Pancreas (tissue), 10 donors: ENCODE measurements around the gene TWSG1. TPM values are rescaled to one million over a fixed set of nuclear protein-coding genes. Genes with fewer than 3 reads are reported as not detected.

Source experiments
- ATAC-seq, 4 donors: fragments of 200-7000 bp; cut with Tn5 transposase; one replicate each; pipeline versions ENCODE4 v1.8.0 to v1.9.1; 2020; ENCODE audit warnings: mild to moderate bottlenecking in 4 of 4, moderate library complexity in 4 of 4
- DNase-seq, 6 donors: peaks; one replicate each; pipeline ENCODE4 v3.0.0-alpha.2; 2020
- FAIRE-seq: peaks from 2 replicates; lab custom pipeline; 2012; peaks lifted over from hg19 to GRCh38; lab: Jason Lieb, UNC
- H3K27ac ChIP-seq, 4 donors: fragments of 200-600 bp; sonication (generic); 1 replicate in 3 of 4; 2 replicates in 1 of 4; pipeline versions ENCODE4 v1.5.0 to v1.8.0; 2020
- H3K27me3 ChIP-seq, 4 donors: fragments of 200-600 bp; one replicate each; pipeline ENCODE4 v1.8.0; 2021
- H3K36me3 ChIP-seq, 3 donors: fragments of 200-600 bp; sonication (generic) in 1 of 3; one replicate each; pipeline versions ENCODE4 v1.5.0 to v1.8.0; 2020 to 2021
- H3K4me1 ChIP-seq, 3 donors: fragments of 200-600 bp; one replicate each; pipeline ENCODE4 v1.8.0; 2021
- H3K4me3 ChIP-seq, 4 donors: fragments of 200-600 bp; sonication (generic) in 2 of 4; one replicate each; pipeline versions ENCODE4 v1.5.0 to v1.8.0; 2020 to 2021
- H3K9me3 ChIP-seq, 4 donors: fragments of 200-600 bp; one replicate each; pipeline ENCODE4 v1.8.0; 2021
- WGBS, 2 donors: extraction: QIAGEN DNeasy Blood & Tissue Kit; methylation state at CpG; one replicate each; pipeline ENCODE4 v1.1.7; 2013; 5-methylcytosine and 5-hydroxymethylcytosine counted together
- intact Hi-C, 3 donors: fragments of 100-400 bp; cut with DNase I; formaldehyde crosslinking; loops; one replicate each; pipeline versions ENCODE4 v1.11.1 to v1.14.2; 2022
- polyA plus RNA-seq, 2 donors: library from polyadenylated mRNA; stranded (reverse); fragments of 200-250 nt; gene quantifications; one replicate each; pipeline ENCODE4 v1.2.3, GENCODE V29; 2013
- total RNA-seq, 6 donors: library from RNA; stranded (reverse); fragmentation: NEBNext Ultra II Directional in 4 of 6; extraction: Animal tissue kit (Norgen Biotek cat#: 25700) in 4 of 6; gene quantifications; one replicate each; pipeline versions ENCODE4 v1.2.1 to v1.2.4, GENCODE V29; 2021 to 2023
- TF ChIP-seq, protein P1 (sequence below), 4 donors: fragments of 200-600 bp; sonication (generic) in 3 of 4; IDR thresholded peaks; one replicate each; pipeline versions ENCODE4 v1.5.0 to v1.8.0; 2021; ENCODE audit warnings: antibody characterized with exemption in 4 of 4
- donor health status: healthy with polysubstance abuse.
- donor health status: DM: no; HTN: no; CAD: no; lungs with moderate emphysema.
- donor health status: DM: no; HTN: no; CAD: no.
- donor health status: control.
- donor health status: control.
- donor health status: Bipolar disorder and iron deficiency.
- donor health status: DM: yes; HTN: yes; CAD: no.
- donor health status: DM: no; HTN: no; CAD: no.
- donor health status: DM: no; HTN: no; CAD: no.
- donor health status: DM: yes; HTN: yes; CAD: no.

The TWSG1 gene
- total and polyA plus RNA-seq, 8 donors = 2.5 to 13.7 (median 6.1) TPM

DNA sequence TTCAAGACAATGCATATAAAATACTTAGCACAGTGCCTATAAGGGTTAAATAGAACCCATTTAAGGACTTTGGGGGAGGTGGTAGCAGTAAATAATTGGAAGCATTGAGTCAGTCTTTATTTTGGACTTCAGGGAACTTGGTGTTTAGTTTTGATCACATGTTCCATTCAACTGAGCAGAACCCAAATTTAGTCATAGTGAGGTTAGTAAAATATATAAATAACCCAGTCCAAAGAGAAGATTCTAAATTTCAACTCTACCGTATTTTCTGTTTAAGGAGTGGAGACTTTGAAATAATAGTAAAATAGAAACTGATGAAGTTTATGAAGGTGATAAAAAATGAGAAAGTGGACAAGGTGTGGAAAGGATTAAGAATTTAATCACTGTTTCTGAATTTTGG lies 19.7 kb downstream of the TWSG1 start:
- Histone ChIP-seq H3K27me3 (no peaks in the 10 kb centered on the region), H3K9me3 (no peaks in the 10 kb centered on the region), H3K36me3 (no peaks in the 10 kb centered on the region), H3K4me3 (no peak overlapping the region), H3K27ac (no peak overlapping the region), H3K4me1 (no peaks in the 10 kb centered on the region)
- 91 to 93% methylated on average over 1 of the region's 1 CpG for WGBS, 2 donors
- TF ChIP-seq, protein P1, sequence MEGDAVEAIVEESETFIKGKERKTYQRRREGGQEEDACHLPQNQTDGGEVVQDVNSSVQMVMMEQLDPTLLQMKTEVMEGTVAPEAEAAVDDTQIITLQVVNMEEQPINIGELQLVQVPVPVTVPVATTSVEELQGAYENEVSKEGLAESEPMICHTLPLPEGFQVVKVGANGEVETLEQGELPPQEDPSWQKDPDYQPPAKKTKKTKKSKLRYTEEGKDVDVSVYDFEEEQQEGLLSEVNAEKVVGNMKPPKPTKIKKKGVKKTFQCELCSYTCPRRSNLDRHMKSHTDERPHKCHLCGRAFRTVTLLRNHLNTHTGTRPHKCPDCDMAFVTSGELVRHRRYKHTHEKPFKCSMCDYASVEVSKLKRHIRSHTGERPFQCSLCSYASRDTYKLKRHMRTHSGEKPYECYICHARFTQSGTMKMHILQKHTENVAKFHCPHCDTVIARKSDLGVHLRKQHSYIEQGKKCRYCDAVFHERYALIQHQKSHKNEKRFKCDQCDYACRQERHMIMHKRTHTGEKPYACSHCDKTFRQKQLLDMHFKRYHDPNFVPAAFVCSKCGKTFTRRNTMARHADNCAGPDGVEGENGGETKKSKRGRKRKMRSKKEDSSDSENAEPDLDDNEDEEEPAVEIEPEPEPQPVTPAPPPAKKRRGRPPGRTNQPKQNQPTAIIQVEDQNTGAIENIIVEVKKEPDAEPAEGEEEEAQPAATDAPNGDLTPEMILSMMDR (IDR thresholded peaks at IDR 0.05) = no peak
- no peak for FAIRE-seq
- intact Hi-C loops = no loop called here
- peak in 1 of 4 donors; percentile 34 for ATAC-seq
- no peak for DNase-seq

DNA sequence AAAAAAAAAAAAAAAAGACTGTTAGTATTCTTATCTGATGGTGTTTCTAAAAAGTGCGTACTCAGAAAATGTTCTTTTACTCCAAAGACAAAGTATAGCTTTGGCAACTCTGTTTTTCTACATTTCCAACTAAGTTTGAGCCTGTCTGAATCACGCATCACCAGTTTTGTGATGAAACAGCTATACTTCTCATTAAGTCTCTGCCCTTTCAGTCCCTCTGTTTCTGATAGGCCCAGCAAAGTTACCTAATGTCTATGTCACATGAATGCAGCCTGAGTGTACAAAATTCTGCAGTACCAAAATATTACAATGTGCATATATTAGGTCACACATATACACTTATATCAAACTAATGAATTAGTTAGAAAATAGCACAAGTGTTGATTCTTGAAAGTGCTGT lies 22.4 kb downstream of the TWSG1 start:
- 94 to 99% methylated on average over 2 of the region's 2 CpGs for WGBS, 2 donors
- H3K4me3 ChIP-seq = no peak overlapping the region
- H3K36me3 ChIP-seq = no peaks in the 10 kb centered on the region
- H3K9me3 ChIP-seq = no peaks in the 10 kb centered on the region
- DNase-seq (no peak), FAIRE-seq (no peak), ATAC-seq (no peak)
- TF ChIP-seq, protein P1 (IDR thresholded peaks at IDR 0.05) = no peak
- H3K4me1 ChIP-seq = no peaks in the 10 kb centered on the region
- intact Hi-C loops = no loop called here
- H3K27ac ChIP-seq = no peak overlapping the region
- H3K27me3 ChIP-seq = no peaks in the 10 kb centered on the region

- no peak for ATAC-seq
- DNase-seq = no peak
- TF ChIP-seq, protein P1 (IDR thresholded peaks at IDR 0.05) = no peak
Observed at GRCh38 chr18:9359796-9360195, 25.2 kb downstream of the TWSG1 start.

DNA sequence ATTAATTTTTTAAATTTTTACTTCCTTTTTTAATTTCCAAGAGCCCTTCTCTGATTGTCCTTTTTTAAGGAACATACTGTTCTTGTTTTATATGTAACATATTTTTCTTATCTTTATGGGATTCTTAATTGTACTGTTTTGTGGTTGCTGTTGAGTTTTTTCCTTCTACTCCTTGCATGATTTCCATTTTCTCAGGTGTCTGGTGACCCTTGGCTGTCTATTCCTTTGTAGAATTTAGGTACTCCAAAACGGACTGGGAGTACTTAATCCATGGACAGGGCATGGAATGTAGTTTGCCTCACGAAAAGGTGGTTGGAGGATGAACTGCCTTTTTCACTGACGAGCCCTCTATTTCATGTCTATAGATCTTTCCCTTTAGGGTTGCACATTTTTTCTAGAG lies 26.6 kb downstream of the TWSG1 start:
- no peaks in the 10 kb centered on the region for H3K9me3 ChIP-seq
- intact Hi-C loops = no loop called here
- no peaks in the 10 kb centered on the region for H3K36me3 ChIP-seq
- H3K4me3 ChIP-seq = no peak overlapping the region
- no peaks in the 10 kb centered on the region for H3K27me3 ChIP-seq
- ATAC-seq (no peak), FAIRE-seq (no peak), DNase-seq (no peak)
- no peaks in the 10 kb centered on the region for H3K4me1 ChIP-seq
- H3K27ac ChIP-seq = no peak overlapping the region
- WGBS, 2 donors = 80 to 83% methylated on average over 3 of the region's 3 CpGs
- TF ChIP-seq, protein P1 (IDR thresholded peaks at IDR 0.05) = no peak

More at GRCh38 chr18:9359796-9360195, 25.2 kb downstream of the TWSG1 start:
- H3K4me3 ChIP-seq = no peak overlapping the region
- WGBS, 2 donors = 93% methylated on average over 4 of the region's 4 CpGs
- no peaks in the 10 kb centered on the region for H3K27me3 ChIP-seq
- no peaks in the 10 kb centered on the region for H3K9me3 ChIP-seq
- FAIRE-seq = no peak
- H3K4me1 ChIP-seq = no peaks in the 10 kb centered on the region
- intact Hi-C loops = no loop called here
- no peak overlapping the region for H3K27ac ChIP-seq
- H3K36me3 ChIP-seq = no peaks in the 10 kb centered on the region

DNA sequence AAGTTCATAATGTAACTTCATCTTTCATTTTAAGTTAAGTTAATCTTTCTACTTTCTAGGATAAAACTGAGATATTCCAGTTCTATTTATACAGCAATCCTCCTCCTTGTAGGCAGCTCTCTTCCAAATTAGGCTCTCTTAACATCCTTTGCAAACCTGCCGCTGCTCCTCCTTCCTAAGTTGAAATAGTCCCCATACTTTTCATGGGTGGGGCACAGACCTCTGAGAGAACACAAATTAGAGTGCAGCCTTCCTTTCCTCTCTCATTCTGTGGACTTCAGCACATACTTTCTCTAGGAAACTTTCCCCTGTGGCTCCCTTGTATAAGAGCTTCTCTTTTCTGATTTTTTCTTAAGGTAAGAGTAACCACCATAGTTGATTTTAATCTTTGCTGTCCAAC lies 28.3 kb downstream of the TWSG1 start:
- Histone ChIP-seq H3K27ac (no peak overlapping the region), H3K36me3 (no peaks in the 10 kb centered on the region), H3K27me3 (no peaks in the 10 kb centered on the region), H3K4me1 (no peaks in the 10 kb centered on the region), H3K9me3 (no peaks in the 10 kb centered on the region), H3K4me3 (no peak overlapping the region)
- WGBS, 2 donors = 89 to 91% methylated on average over 1 of the region's 1 CpG
- ATAC-seq (no peak), FAIRE-seq (no peak), DNase-seq (no peak)
- TF ChIP-seq, protein P1 (IDR thresholded peaks at IDR 0.05) = no peak
- intact Hi-C loops = no loop called here
